Measurements from ENCODE around the gene TECRL. TPM values are rescaled to one million over a fixed set of nuclear protein-coding genes. Genes with fewer than 3 reads are reported as not detected.

Gene TECRL
- total and polyA plus RNA-seq, 2 donors (not counting 1 experiment from before 2014, with no cell fraction given) = not detected

DNA sequence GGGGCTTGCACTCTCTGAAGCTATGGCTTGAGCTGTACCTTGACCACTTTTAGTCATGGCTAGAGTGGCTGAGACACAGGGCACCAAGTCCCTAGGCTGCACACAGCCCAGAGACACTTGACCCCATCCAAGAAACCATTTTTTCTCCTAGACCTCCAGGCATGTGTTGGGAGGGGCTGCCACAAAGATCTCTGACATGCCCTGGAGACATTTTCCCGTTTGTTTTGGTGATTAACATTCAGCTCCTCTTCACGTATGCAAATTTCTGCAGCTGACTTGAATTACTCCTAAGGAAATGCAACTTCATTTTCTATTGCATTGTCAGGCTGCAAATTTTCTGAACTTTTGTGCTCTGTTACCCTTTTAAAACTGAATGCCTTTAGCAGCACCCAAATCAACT lies 142.6 kb downstream of the TECRL start:
- H3K4me3 ChIP-seq (replicated peaks in 1 of 4; ENCODE audit: control extremely low read depth in 1 of 4, insufficient read depth in 1 of 4, low read depth in 3 of 4, low read length in 4 of 4) = no peak overlapping the region
- no peak for DNase-seq (ENCODE audit: low read depth in 2 of 2)
- no peaks in the 10 kb centered on the region for H3K36me3 ChIP-seq (ENCODE audit: control insufficient read depth, insufficient read depth, low read length)
- H3K4me2 ChIP-seq (ENCODE audit: extremely low read depth, insufficient read depth, low read length) = no peak overlapping the region
- no peak overlapping the region for H3K9ac ChIP-seq (ENCODE audit: insufficient read depth, low read length)
- H3K4me1 ChIP-seq (ENCODE audit: control insufficient read depth, extremely low read depth, insufficient read depth, low read length) = no peaks in the 10 kb centered on the region
- no peaks in the 10 kb centered on the region for H3K79me2 ChIP-seq (ENCODE audit: control insufficient read depth, insufficient read depth, low read length)
- TF ChIP-seq, protein P1, sequence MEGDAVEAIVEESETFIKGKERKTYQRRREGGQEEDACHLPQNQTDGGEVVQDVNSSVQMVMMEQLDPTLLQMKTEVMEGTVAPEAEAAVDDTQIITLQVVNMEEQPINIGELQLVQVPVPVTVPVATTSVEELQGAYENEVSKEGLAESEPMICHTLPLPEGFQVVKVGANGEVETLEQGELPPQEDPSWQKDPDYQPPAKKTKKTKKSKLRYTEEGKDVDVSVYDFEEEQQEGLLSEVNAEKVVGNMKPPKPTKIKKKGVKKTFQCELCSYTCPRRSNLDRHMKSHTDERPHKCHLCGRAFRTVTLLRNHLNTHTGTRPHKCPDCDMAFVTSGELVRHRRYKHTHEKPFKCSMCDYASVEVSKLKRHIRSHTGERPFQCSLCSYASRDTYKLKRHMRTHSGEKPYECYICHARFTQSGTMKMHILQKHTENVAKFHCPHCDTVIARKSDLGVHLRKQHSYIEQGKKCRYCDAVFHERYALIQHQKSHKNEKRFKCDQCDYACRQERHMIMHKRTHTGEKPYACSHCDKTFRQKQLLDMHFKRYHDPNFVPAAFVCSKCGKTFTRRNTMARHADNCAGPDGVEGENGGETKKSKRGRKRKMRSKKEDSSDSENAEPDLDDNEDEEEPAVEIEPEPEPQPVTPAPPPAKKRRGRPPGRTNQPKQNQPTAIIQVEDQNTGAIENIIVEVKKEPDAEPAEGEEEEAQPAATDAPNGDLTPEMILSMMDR (conservative IDR thresholded peaks at IDR 0.05 in 1 of 2, IDR thresholded peaks at IDR 0.05 in 1 of 2; ENCODE audit: low read depth in 1 of 2, low read length in 2 of 2) = no peak
- TF ChIP-seq EZH2 (IDR thresholded peaks at IDR 0.05; ENCODE audit: low read length, missing control alignments) = no peak
- H3K27ac ChIP-seq (ENCODE audit: insufficient read depth, low read length) = no peak overlapping the region
- no peak overlapping the region for H2AFZ ChIP-seq (ENCODE audit: low read length)
- H3K9me3 ChIP-seq (ENCODE audit: control insufficient read depth, insufficient read depth, low read depth, low read length) = no peaks in the 10 kb centered on the region
- H4K20me1 ChIP-seq (ENCODE audit: control insufficient read depth, extremely low read depth, insufficient read depth, low read length) = no peaks in the 10 kb centered on the region
- H3K27me3 ChIP-seq (ENCODE audit: control insufficient read depth, insufficient read depth, low read length) = no peaks in the 10 kb centered on the region

DNA sequence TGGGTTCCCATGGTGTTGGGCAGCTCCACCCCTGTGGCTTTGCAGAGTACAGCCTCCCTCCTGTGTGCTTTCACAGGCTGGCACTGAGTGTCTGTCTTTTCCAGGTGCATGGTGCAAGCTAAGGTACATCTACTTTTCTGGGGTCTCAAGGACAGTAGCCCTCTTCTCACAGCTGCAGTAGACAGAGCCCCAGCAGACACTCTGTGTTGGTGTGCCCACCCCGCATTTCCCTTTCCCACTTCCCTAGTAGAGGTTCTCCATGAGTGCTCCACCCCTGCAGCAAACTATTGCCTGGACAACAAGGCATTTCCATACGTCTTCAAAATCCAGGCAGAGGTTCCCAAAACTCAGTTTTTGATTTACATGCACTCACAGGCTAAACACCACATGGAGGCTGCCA lies 143.0 kb downstream of the TECRL start:
- Histone ChIP-seq H3K9me3 (ENCODE audit: control insufficient read depth, insufficient read depth, low read depth, low read length) (no peaks in the 10 kb centered on the region), H3K4me3 (replicated peaks in 1 of 4; ENCODE audit: control extremely low read depth in 1 of 4, insufficient read depth in 1 of 4, low read depth in 3 of 4, low read length in 4 of 4) (no peak overlapping the region), H3K4me2 (ENCODE audit: extremely low read depth, insufficient read depth, low read length) (no peak overlapping the region), H2AFZ (ENCODE audit: low read length) (no peak overlapping the region), H3K79me2 (ENCODE audit: control insufficient read depth, insufficient read depth, low read length) (no peaks in the 10 kb centered on the region), H3K27ac (ENCODE audit: insufficient read depth, low read length) (no peak overlapping the region), H4K20me1 (ENCODE audit: control insufficient read depth, extremely low read depth, insufficient read depth, low read length) (no peaks in the 10 kb centered on the region), H3K27me3 (ENCODE audit: control insufficient read depth, insufficient read depth, low read length) (no peaks in the 10 kb centered on the region), H3K4me1 (ENCODE audit: control insufficient read depth, extremely low read depth, insufficient read depth, low read length) (no peaks in the 10 kb centered on the region), H3K9ac (ENCODE audit: insufficient read depth, low read length) (no peak overlapping the region), H3K36me3 (ENCODE audit: control insufficient read depth, insufficient read depth, low read length) (no peaks in the 10 kb centered on the region)
- no peak for DNase-seq (ENCODE audit: low read depth in 2 of 2)
- TF ChIP-seq, protein P1 (conservative IDR thresholded peaks at IDR 0.05 in 1 of 2, IDR thresholded peaks at IDR 0.05 in 1 of 2; ENCODE audit: low read depth in 1 of 2, low read length in 2 of 2) = no peak
- no peak for TF ChIP-seq EZH2 (IDR thresholded peaks at IDR 0.05; ENCODE audit: low read length, missing control alignments)

DNA sequence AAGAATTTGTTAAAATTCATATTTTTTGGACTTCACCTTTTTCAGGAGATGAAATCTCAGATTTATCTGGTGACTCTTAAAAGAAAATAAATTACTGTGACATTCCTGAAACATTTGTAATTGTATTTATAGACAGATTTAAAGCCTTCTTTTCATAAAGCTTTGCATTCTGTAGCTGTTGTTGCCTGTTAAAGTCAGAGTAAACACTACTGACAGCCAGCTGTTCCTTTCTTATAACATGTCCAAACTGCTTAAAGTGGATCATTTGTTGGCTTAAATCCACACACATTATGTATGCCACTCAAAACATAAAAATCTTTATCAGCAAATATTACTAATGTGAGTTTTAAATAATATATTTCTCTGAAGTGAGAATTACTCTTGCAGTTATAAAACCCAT lies 157.5 kb downstream of the TECRL start:
- no peaks in the 10 kb centered on the region for H3K4me1 ChIP-seq (ENCODE audit: control insufficient read depth, extremely low read depth, insufficient read depth, low read length)
- no peak overlapping the region for H3K4me3 ChIP-seq (replicated peaks in 1 of 4; ENCODE audit: control extremely low read depth in 1 of 4, insufficient read depth in 1 of 4, low read depth in 3 of 4, low read length in 4 of 4)
- H4K20me1 ChIP-seq (ENCODE audit: control insufficient read depth, extremely low read depth, insufficient read depth, low read length) = no peaks in the 10 kb centered on the region
- no peak overlapping the region for H3K27ac ChIP-seq (ENCODE audit: insufficient read depth, low read length)
- H3K4me2 ChIP-seq (ENCODE audit: extremely low read depth, insufficient read depth, low read length) = no peak overlapping the region
- no peak for DNase-seq (ENCODE audit: low read depth in 2 of 2)
- H2AFZ ChIP-seq (ENCODE audit: low read length) = no peak overlapping the region
- H3K9me3 ChIP-seq (ENCODE audit: control insufficient read depth, insufficient read depth, low read depth, low read length) = no peaks in the 10 kb centered on the region
- no peaks in the 10 kb centered on the region for H3K79me2 ChIP-seq (ENCODE audit: control insufficient read depth, insufficient read depth, low read length)
- no peak for TF ChIP-seq EZH2 (IDR thresholded peaks at IDR 0.05; ENCODE audit: low read length, missing control alignments)
- TF ChIP-seq, protein P1 (conservative IDR thresholded peaks at IDR 0.05 in 1 of 2, IDR thresholded peaks at IDR 0.05 in 1 of 2; ENCODE audit: low read depth in 1 of 2, low read length in 2 of 2) = no peak
- H3K27me3 ChIP-seq (ENCODE audit: control insufficient read depth, insufficient read depth, low read length) = no peaks in the 10 kb centered on the region
- H3K36me3 ChIP-seq (ENCODE audit: control insufficient read depth, insufficient read depth, low read length) = no peaks in the 10 kb centered on the region
- no peak overlapping the region for H3K9ac ChIP-seq (ENCODE audit: insufficient read depth, low read length)
